ENCODE data around the gene DYNC1H1.

DYNC1H1 gene

DNA sequence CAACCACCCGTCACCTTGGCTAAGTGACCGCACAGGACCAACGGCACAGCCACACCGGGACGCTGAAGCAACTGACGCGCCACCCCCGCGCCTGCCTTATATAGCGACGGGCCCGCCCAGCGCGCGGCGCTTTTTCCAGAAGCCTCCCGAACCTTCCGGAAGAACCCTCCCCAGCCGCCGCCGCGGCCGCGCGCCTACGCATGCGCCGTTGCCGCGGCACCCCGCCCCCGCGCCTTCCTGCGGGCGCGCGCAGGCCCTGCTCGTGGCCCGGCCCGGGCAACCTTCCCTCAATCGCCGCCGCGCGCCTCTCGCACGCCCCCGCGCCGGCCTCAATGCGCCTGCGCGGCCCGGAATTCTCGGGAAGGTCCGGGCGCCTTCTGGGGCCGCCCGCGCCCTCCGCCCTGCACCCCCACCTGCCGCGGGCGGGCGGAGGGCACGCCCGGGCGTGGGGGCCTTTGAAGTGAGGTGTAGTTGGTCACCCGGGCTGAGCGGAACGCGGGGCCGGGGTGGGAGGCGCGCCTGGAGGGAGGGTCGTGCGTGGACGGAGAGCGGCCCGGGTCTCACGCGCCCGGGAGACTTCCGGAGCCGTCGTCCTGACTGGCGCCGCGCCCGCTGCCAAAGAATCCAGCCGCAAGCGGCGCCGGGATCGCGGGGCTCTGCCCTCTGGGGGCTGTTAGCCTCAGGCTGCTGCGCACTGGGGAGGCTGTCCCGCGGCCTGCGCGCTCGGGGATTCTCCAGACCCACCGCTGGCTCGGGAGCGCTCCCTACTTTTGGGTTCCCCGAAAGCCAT lies 122.8 kb downstream of the DYNC1H1 start, which contains the start of gene HSP90AA1 (continued):
- TF ChIP-seq ZNF843 (tag by site-specific recombination; IDR thresholded peaks at IDR 0.05), result peak; percentile 22; the same call in 1 of the 2 replicates
- TF ChIP-seq ZNF2 (tag by site-specific recombination; IDR thresholded peaks at IDR 0.05), result 0 out of 2 replicates have a peak, but pooled peaks have one; percentile 38
- TF ChIP-seq KLF8 (tag by site-specific recombination; IDR thresholded peaks at IDR 0.05), result peak; percentile 94
- TF ChIP-seq, protein P1, sequence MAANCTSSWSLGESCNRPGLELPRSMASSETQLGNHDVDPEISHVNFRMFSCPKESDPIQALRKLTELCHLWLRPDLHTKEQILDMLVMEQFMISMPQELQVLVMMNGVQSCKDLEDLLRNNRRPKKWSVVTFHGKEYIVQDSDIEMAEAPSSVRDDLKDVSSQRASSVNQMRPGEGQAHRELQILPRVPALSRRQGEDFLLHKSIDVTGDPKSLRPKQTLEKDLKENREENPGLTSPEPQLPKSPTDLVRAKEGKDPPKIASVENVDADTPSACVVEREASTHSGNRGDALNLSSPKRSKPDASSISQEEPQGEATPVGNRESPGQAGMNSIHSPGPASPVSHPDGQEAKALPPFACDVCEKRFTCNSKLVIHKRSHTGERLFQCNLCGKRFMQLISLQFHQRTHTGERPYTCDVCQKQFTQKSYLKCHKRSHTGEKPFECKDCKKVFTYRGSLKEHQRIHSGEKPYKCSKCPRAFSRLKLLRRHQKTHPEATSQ (tag by site-specific recombination; IDR thresholded peaks at IDR 0.05), result peak; percentile 85; the same call in 1 of the 2 replicates
- TF ChIP-seq, protein P2, sequence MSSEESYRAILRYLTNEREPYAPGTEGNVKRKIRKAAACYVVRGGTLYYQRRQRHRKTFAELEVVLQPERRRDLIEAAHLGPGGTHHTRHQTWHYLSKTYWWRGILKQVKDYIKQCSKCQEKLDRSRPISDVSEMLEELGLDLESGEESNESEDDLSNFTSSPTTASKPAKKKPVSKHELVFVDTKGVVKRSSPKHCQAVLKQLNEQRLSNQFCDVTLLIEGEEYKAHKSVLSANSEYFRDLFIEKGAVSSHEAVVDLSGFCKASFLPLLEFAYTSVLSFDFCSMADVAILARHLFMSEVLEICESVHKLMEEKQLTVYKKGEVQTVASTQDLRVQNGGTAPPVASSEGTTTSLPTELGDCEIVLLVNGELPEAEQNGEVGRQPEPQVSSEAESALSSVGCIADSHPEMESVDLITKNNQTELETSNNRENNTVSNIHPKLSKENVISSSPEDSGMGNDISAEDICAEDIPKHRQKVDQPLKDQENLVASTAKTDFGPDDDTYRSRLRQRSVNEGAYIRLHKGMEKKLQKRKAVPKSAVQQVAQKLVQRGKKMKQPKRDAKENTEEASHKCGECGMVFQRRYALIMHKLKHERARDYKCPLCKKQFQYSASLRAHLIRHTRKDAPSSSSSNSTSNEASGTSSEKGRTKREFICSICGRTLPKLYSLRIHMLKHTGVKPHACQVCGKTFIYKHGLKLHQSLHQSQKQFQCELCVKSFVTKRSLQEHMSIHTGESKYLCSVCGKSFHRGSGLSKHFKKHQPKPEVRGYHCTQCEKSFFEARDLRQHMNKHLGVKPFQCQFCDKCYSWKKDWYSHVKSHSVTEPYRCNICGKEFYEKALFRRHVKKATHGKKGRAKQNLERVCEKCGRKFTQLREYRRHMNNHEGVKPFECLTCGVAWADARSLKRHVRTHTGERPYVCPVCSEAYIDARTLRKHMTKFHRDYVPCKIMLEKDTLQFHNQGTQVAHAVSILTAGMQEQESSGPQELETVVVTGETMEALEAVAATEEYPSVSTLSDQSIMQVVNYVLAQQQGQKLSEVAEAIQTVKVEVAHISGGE (tag by site-specific recombination; conservative IDR thresholded peaks at IDR 0.05; ENCODE audit: low read depth), result peak; percentile 92
- 0 out of 2 replicates have a peak, but pooled peaks have one; percentile 29 for TF ChIP-seq ZNF24 (tag by site-specific recombination; IDR thresholded peaks at IDR 0.05)
- TF ChIP-seq KLF7 (tag by site-specific recombination; IDR thresholded peaks at IDR 0.05; ENCODE audit: borderline replicate concordance), result no peak; the same call in none of the 2 replicates
- TF ChIP-seq, protein P3, sequence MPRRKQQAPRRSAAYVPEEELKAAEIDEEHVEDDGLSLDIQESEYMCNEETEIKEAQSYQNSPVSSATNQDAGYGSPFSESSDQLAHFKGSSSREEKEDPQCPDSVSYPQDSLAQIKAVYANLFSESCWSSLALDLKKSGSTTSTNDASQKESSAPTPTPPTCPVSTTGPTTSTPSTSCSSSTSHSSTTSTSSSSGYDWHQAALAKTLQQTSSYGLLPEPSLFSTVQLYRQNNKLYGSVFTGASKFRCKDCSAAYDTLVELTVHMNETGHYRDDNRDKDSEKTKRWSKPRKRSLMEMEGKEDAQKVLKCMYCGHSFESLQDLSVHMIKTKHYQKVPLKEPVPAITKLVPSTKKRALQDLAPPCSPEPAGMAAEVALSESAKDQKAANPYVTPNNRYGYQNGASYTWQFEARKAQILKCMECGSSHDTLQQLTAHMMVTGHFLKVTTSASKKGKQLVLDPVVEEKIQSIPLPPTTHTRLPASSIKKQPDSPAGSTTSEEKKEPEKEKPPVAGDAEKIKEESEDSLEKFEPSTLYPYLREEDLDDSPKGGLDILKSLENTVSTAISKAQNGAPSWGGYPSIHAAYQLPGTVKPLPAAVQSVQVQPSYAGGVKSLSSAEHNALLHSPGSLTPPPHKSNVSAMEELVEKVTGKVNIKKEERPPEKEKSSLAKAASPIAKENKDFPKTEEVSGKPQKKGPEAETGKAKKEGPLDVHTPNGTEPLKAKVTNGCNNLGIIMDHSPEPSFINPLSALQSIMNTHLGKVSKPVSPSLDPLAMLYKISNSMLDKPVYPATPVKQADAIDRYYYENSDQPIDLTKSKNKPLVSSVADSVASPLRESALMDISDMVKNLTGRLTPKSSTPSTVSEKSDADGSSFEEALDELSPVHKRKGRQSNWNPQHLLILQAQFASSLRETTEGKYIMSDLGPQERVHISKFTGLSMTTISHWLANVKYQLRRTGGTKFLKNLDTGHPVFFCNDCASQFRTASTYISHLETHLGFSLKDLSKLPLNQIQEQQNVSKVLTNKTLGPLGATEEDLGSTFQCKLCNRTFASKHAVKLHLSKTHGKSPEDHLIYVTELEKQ (tag by site-specific recombination; IDR thresholded peaks at IDR 0.05; ENCODE audit: borderline replicate concordance), result peak; percentile 17; the same call in 1 of the 2 replicates
- TF ChIP-seq, protein P4, sequence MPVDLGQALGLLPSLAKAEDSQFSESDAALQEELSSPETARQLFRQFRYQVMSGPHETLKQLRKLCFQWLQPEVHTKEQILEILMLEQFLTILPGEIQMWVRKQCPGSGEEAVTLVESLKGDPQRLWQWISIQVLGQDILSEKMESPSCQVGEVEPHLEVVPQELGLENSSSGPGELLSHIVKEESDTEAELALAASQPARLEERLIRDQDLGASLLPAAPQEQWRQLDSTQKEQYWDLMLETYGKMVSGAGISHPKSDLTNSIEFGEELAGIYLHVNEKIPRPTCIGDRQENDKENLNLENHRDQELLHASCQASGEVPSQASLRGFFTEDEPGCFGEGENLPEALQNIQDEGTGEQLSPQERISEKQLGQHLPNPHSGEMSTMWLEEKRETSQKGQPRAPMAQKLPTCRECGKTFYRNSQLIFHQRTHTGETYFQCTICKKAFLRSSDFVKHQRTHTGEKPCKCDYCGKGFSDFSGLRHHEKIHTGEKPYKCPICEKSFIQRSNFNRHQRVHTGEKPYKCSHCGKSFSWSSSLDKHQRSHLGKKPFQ (tag by site-specific recombination; IDR thresholded peaks at IDR 0.05), result no peak
- peak; percentile 58 for TF ChIP-seq SP7 (tag by site-specific recombination; IDR thresholded peaks at IDR 0.05)
- TF ChIP-seq, protein P5, sequence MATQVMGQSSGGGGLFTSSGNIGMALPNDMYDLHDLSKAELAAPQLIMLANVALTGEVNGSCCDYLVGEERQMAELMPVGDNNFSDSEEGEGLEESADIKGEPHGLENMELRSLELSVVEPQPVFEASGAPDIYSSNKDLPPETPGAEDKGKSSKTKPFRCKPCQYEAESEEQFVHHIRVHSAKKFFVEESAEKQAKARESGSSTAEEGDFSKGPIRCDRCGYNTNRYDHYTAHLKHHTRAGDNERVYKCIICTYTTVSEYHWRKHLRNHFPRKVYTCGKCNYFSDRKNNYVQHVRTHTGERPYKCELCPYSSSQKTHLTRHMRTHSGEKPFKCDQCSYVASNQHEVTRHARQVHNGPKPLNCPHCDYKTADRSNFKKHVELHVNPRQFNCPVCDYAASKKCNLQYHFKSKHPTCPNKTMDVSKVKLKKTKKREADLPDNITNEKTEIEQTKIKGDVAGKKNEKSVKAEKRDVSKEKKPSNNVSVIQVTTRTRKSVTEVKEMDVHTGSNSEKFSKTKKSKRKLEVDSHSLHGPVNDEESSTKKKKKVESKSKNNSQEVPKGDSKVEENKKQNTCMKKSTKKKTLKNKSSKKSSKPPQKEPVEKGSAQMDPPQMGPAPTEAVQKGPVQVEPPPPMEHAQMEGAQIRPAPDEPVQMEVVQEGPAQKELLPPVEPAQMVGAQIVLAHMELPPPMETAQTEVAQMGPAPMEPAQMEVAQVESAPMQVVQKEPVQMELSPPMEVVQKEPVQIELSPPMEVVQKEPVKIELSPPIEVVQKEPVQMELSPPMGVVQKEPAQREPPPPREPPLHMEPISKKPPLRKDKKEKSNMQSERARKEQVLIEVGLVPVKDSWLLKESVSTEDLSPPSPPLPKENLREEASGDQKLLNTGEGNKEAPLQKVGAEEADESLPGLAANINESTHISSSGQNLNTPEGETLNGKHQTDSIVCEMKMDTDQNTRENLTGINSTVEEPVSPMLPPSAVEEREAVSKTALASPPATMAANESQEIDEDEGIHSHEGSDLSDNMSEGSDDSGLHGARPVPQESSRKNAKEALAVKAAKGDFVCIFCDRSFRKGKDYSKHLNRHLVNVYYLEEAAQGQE (tag by site-specific recombination; IDR thresholded peaks at IDR 0.05), result no peak
- TF ChIP-seq ZNF600 (tag by site-specific recombination; IDR thresholded peaks at IDR 0.05), result 0 out of 2 replicates have a peak, but pooled peaks have one; percentile 11
- peak; percentile 82; the same call in 1 of the 2 replicates for TF ChIP-seq ZSCAN30 (tag by site-specific recombination; IDR thresholded peaks at IDR 0.05)
- TF ChIP-seq ZNF76 (tag by site-specific recombination; IDR thresholded peaks at IDR 0.05; ENCODE audit: borderline replicate concordance, low read depth), result peak; percentile 92
- TF ChIP-seq, protein P6, sequence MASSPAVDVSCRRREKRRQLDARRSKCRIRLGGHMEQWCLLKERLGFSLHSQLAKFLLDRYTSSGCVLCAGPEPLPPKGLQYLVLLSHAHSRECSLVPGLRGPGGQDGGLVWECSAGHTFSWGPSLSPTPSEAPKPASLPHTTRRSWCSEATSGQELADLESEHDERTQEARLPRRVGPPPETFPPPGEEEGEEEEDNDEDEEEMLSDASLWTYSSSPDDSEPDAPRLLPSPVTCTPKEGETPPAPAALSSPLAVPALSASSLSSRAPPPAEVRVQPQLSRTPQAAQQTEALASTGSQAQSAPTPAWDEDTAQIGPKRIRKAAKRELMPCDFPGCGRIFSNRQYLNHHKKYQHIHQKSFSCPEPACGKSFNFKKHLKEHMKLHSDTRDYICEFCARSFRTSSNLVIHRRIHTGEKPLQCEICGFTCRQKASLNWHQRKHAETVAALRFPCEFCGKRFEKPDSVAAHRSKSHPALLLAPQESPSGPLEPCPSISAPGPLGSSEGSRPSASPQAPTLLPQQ (tag by site-specific recombination; IDR thresholded peaks at IDR 0.05), result peak; percentile 72
- TF ChIP-seq ZNF561 (tag by site-specific recombination; IDR thresholded peaks at IDR 0.05; ENCODE audit: borderline replicate concordance), result peak; percentile 96
- peak; percentile 21; the same call in 1 of the 2 replicates for TF ChIP-seq ZNF629 (tag by site-specific recombination; IDR thresholded peaks at IDR 0.05)
- no peak for TF ChIP-seq ZNF335 (tag by site-specific recombination; conservative IDR thresholded peaks at IDR 0.05)
- TF ChIP-seq ZNF501 (tag by site-specific recombination; IDR thresholded peaks at IDR 0.05), result peak; percentile 75; the same call in 1 of the 2 replicates
- TF ChIP-seq, protein P7, sequence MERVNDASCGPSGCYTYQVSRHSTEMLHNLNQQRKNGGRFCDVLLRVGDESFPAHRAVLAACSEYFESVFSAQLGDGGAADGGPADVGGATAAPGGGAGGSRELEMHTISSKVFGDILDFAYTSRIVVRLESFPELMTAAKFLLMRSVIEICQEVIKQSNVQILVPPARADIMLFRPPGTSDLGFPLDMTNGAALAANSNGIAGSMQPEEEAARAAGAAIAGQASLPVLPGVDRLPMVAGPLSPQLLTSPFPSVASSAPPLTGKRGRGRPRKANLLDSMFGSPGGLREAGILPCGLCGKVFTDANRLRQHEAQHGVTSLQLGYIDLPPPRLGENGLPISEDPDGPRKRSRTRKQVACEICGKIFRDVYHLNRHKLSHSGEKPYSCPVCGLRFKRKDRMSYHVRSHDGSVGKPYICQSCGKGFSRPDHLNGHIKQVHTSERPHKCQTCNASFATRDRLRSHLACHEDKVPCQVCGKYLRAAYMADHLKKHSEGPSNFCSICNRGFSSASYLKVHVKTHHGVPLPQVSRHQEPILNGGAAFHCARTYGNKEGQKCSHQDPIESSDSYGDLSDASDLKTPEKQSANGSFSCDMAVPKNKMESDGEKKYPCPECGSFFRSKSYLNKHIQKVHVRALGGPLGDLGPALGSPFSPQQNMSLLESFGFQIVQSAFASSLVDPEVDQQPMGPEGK (tag by site-specific recombination; IDR thresholded peaks at IDR 0.05), result peak; percentile 89
